OCI-LY7 (cell line): ENCODE data around the gene ZC2HC1C. TPM values are rescaled to one million over a fixed set of nuclear protein-coding genes. Genes with fewer than 3 reads are reported as not detected.

ENCODE experiments used
- BruUV-seq: library from RNA; stranded (reverse); fragments of 400-500 nt; replicated peaks from 2 replicates; lab custom pipeline; 2021; lab: Mats Ljungman, UMichigan
- CTCF ChIA-PET: fragments of 300-600 bp; sonication (Branson Sonifier 250); formaldehyde crosslinking; loops from one replicate; lab custom pipeline; 2022; ENCODE audit warnings: antibody characterized with exemption; ENCODE audit not compliant: unreplicated experiment; lab: Charles Lee
- POLR2A ChIA-PET: fragments of 300-600 bp; sonication (Branson Sonifier 250); formaldehyde crosslinking; loops from one replicate; lab custom pipeline; 2022; ENCODE audit warnings: antibody characterized with exemption; lab: Charles Lee
- DNase-seq: peaks from one replicate; pipeline ENCODE4 v3.0.0-alpha.2; 2015; ENCODE audit warnings: low spot score
- H2AFZ ChIP-seq: fragments of 200-600 bp; sonication (generic), shearing (Covaris generic); 2 replicates; pipeline ENCODE4 v1.6.1; 2014; ENCODE audit warnings: mild to moderate bottlenecking, antibody characterized with exemption, low read length, moderate library complexity
- H3K27ac ChIP-seq: fragments of 200-600 bp; sonication (generic); 2 replicates; pipeline ENCODE4 v1.5.1; 2014; ENCODE audit warnings: mixed run types, low read depth, mild to moderate bottlenecking, moderate library complexity, low read length, inconsistent platforms; ENCODE audit not compliant: poor library complexity, severe bottlenecking
- H3K36me3 ChIP-seq: fragments of 200-600 bp; sonication (generic); 2 replicates; pipeline ENCODE4 v1.6.1; 2014; ENCODE audit warnings: mild to moderate bottlenecking, antibody characterized with exemption, low read length, moderate library complexity, mixed read lengths; ENCODE audit not compliant: insufficient read depth
- H3K4me1 ChIP-seq: fragments of 200-600 bp; sonication (generic); 2 replicates; pipeline ENCODE4 v1.5.1; 2014; ENCODE audit warnings: mild to moderate bottlenecking, low read length; ENCODE audit not compliant: insufficient read depth, poor library complexity, severe bottlenecking
- H3K4me2 ChIP-seq: fragments of 200-600 bp; sonication (generic); 2 replicates; pipeline ENCODE4 v1.6.1; 2014; ENCODE audit warnings: mild to moderate bottlenecking, low read length
- H3K4me3 ChIP-seq: fragments of 200-600 bp; sonication (generic); 2 replicates; pipeline ENCODE4 v1.5.1; 2014; ENCODE audit warnings: mild to moderate bottlenecking, low read depth, low read length; ENCODE audit not compliant: poor library complexity, severe bottlenecking
- H3K79me2 ChIP-seq: fragments of 200-600 bp; sonication (generic); 2 replicates; pipeline ENCODE4 v1.6.1; 2016; ENCODE audit warnings: low read depth, mild to moderate bottlenecking, low read length, moderate library complexity, mixed read lengths; ENCODE audit not compliant: insufficient read depth
- H3K9me2 ChIP-seq: fragments of 200-600 bp; sonication (generic); 2 replicates; pipeline ENCODE4 v1.6.1; 2016; ENCODE audit warnings: mild to moderate bottlenecking, low read length, mixed read lengths; ENCODE audit not compliant: insufficient read depth
- H3K9me3 ChIP-seq: fragments of 200-600 bp; sonication (generic); 2 replicates; pipeline ENCODE4 v1.6.1; 2014; ENCODE audit warnings: mild to moderate bottlenecking, mixed run types, low read length, mixed read lengths
- H4K20me1 ChIP-seq: fragments of 200-600 bp; sonication (generic); 2 replicates; pipeline ENCODE4 v1.6.1; 2014; ENCODE audit warnings: mild to moderate bottlenecking, antibody characterized with exemption, low read length, moderate library complexity, mixed read lengths; ENCODE audit not compliant: insufficient read depth
- CTCF ChIP-seq: fragments of 200-600 bp; sonication (generic); conservative IDR thresholded peaks from 2 replicates; pipeline ENCODE4 v1.5.1; 2014; ENCODE audit warnings: mild to moderate bottlenecking, antibody characterized with exemption, low read length, moderate library complexity, mixed read lengths
- EZH2phosphoT487 ChIP-seq: fragments of 200-600 bp; sonication (generic); IDR thresholded peaks from 2 replicates; pipeline ENCODE4 v1.6.1; 2018; ENCODE audit warnings: low read depth, borderline replicate concordance, mild to moderate bottlenecking, mixed run types, antibody characterized with exemption, low read length, moderate library complexity, mixed read lengths
- intact Hi-C: fragments of 100-400 bp; cut with micrococcal nuclease; formaldehyde crosslinking; loops from one replicate; pipeline ENCODE4 v1.10.0; 2022; ENCODE audit not compliant: unreplicated experiment
- total RNA-seq, 2 experiments: library from RNA; depleted of rRNA in 1 of 2; stranded (reverse); fragments of >200 nt in 1 of 2; shearing (Covaris generic) in 1 of 2; gene quantifications; 2 replicates each; pipeline ENCODE4 v1.2.3, GENCODE V29; 2014 to 2022

The ZC2HC1C gene
- total RNA-seq, 2 experiments from 2014 or later: 3.4 to 3.7 TPM

GRCh38 chr14:75053396-75054291 is 15.8 kb upstream of the ZC2HC1C start:
- intact Hi-C loops: no loop called here
- H3K36me3 ChIP-seq: peaks cover 32% of the 10 kb centered on the region
- no peak overlapping the region for H3K4me2 ChIP-seq
- TF ChIP-seq EZH2phosphoT487 (no peak), CTCF (no peak)
- H3K27ac ChIP-seq: no peak overlapping the region
- no peaks in the 10 kb centered on the region for H3K9me2 ChIP-seq
- no peaks in the 10 kb centered on the region for H4K20me1 ChIP-seq
- peaks cover 9% of the 10 kb centered on the region for H3K4me1 ChIP-seq
- no peak for DNase-seq
- ChIA-PET CTCF (no interaction called here), POLR2A (no interaction called here)
- peaks cover 4% of the 10 kb centered on the region; the same call in 1 of the 2 replicates for H3K79me2 ChIP-seq
- no peak overlapping the region for H2AFZ ChIP-seq
- no peak overlapping the region for H3K4me3 ChIP-seq
- H3K9me3 ChIP-seq: no peaks in the 10 kb centered on the region
- BruUV-seq: TSS peak; percentile 17

GRCh38 chr14:75054421-75054820 is 15.0 kb upstream of the ZC2HC1C start:
- no TSS peak for BruUV-seq
- ChIA-PET POLR2A (interaction anchor here (1.0 kb wide), 1 partner anchor 115 kb away, joined by 5 read pairs; no protein-coding TSS in a partner anchor), CTCF (no interaction called here)
- no peak for TF ChIP-seq EZH2phosphoT487
- TF ChIP-seq CTCF: no peak
- H3K4me1 ChIP-seq: peaks cover 9% of the 10 kb centered on the region
- H3K79me2 ChIP-seq: peaks cover 4% of the 10 kb centered on the region; the same call in 1 of the 2 replicates
- no peak overlapping the region for H2AFZ ChIP-seq
- no peak for DNase-seq
- no peak overlapping the region for H3K4me2 ChIP-seq
- H4K20me1 ChIP-seq: no peaks in the 10 kb centered on the region
- no peaks in the 10 kb centered on the region for H3K9me2 ChIP-seq
- H3K36me3 ChIP-seq: peaks cover 38% of the 10 kb centered on the region
- no peak overlapping the region for H3K4me3 ChIP-seq
- intact Hi-C loops: no loop called here
- no peak overlapping the region for H3K27ac ChIP-seq
- H3K9me3 ChIP-seq: no peaks in the 10 kb centered on the region

DNA sequence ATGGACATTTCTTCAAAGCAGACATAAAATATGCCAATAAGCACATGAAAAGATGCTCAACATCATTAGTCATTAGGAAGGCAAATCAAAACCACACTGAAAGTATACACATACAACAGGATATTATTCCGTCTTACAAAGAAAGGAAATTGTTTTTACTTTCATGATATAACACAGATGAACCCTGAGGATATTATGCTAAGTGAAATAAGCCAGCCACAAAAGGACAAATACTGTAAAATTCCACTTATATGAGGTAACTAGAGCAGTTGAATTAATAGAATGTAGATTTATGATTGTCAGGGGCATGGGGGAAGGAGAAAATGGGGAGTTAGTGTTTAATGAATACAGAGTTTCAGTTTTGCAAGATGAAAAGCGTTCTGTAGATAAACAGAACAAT is 9.8 kb upstream of the ZC2HC1C start:
- Histone ChIP-seq H3K4me1 (peaks cover 8% of the 10 kb centered on the region), H3K9me2 (no peaks in the 10 kb centered on the region), H4K20me1 (no peaks in the 10 kb centered on the region), H3K4me3 (no peak overlapping the region), H3K79me2 (peaks cover 36% of the 10 kb centered on the region), H3K36me3 (peaks cover 40% of the 10 kb centered on the region), H2AFZ (no peak overlapping the region), H3K27ac (no peak overlapping the region), H3K4me2 (no peak overlapping the region), H3K9me3 (peaks cover 13% of the 10 kb centered on the region)
- ChIA-PET CTCF (no interaction called here), POLR2A (no interaction called here)
- intact Hi-C loops: loop anchor here (10.0 kb wide), 1 partner anchor 245 kb away; no protein-coding TSS in a partner anchor
- DNase-seq: no peak
- TF ChIP-seq EZH2phosphoT487 (no peak), CTCF (no peak)
- no TSS peak for BruUV-seq
